ENCODE data around the gene CACNA2D1.

The CACNA2D1 gene

DNA sequence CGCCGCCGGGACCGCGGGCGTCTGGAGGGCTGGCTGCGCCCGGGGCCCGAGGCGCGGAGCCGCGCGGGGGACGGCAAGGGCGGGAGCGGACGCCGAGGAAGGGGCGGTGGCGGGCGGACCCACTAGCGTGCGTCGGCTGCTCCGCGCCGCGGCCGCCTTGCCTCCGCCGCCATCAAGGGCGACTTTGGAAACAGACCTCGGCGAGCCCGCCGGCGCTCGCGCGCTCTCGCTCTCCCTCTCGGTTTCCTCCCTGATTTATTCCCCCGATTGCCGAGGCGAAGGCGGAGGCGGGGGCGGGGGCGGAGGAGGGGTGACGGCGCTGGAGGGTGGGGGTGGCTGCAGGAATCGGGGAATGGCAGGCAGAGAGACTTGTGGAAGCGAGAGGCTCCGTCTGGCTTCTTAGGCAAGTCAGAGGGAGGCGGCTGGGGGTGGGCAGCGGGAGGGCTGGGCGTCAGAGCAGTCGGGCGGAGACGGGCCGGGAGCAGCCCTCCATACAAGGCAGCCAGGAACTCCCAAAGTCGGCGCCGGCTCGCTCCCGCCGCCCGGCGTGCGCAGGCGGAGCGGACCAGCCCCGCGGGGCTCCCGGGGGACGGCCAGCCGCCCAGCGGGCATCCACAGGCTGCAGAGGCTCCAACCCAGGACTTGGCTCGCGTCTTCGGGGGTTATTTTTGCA is at the start of gene CACNA2D1:
TSS of gene CACNA2D1 (minus strand) at position 231 of the 673 bp plus-strand sequence.
- no peak for FAIRE-seq
- peak; percentile 8 for DNase-seq (ENCODE audit: insufficient read length, low spot score)

DNA sequence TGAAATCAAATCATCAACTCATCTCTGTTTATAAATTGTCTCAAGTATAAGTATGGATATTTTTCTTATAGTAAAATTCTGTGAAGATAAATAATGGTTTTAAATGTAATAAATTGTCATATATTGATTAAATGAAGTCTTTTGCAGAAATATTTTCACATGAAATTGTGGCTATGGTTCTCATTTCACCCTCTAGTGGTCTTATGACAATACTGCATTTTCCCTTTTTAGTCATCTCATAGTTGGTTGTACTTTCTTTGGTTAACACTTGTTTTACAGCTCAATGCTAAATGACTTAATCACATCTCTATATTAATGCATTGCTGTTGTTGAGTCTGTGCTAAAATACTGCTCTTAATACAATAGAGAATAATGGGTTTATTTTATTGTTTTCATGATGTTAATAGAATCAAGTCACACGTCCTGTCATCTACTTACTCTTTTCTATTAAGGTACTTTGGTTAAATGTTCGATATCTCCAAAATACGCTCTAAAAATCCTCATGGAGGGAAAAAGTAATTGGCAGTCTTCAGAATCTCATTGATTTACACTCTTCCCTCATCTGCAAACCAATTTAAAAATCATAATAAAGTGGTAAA is 38.0 kb upstream of the CACNA2D1 start:
- FAIRE-seq (peak; percentile 87), DNase-seq (ENCODE audit: insufficient read length, low spot score) (no peak)

DNA sequence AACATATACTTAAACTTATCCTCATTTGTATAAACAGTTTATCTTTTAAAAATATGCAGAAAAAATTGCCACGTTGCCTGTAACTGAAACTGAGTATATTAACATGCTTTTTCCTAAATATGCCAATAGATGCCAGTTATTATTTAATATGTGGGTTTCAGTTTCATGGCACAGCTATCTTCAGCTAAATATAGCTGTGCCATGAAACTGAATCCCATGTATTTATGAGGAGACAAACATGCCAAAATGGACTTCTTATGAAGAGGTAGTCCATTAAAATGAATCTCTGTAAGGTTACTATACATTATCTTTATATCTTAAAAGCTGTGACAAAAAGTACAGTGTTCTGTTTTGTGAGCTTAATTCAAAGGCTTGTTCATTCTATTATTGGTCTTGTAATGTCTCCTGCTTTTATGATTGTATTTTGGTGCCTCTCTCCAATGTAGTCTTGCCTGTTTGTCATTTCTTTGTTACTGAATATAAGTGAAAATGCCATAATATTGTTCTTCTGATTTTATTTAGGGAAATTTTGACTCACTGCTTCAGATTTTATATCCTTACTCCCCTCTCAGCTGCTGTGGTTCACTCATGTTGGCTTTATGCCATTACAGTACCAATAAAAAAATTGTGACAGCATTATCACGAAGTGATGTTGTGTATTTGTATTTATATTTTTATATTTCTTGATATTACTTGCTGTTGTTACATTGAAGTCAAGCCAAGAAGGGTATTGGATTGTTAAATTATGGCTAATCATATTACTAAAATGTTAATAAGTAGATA is 34.3 kb upstream of the CACNA2D1 start:
- no peak for FAIRE-seq
- no peak for DNase-seq (ENCODE audit: insufficient read length, low spot score)

DNA sequence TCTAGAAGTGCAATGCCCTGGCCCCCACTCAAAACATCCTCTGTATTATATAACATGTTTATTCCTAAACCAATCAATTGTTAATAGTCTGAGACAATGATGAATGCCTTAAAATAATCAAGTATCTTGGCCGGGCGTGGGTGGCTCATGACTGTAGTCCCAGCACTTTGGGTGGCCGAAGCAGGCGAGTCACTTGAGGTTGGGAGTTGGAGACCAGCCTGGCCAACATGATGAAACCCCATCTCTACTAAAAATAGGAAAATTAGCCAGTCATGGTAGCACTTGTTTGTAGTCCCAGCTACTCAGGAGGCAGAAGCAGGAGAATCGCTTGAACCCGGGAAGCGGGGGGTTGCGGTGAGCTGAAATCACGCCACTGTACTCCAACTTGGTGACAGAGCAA is 29.4 kb upstream of the CACNA2D1 start:
- FAIRE-seq (no peak), DNase-seq (ENCODE audit: insufficient read length, low spot score) (no peak)

DNA sequence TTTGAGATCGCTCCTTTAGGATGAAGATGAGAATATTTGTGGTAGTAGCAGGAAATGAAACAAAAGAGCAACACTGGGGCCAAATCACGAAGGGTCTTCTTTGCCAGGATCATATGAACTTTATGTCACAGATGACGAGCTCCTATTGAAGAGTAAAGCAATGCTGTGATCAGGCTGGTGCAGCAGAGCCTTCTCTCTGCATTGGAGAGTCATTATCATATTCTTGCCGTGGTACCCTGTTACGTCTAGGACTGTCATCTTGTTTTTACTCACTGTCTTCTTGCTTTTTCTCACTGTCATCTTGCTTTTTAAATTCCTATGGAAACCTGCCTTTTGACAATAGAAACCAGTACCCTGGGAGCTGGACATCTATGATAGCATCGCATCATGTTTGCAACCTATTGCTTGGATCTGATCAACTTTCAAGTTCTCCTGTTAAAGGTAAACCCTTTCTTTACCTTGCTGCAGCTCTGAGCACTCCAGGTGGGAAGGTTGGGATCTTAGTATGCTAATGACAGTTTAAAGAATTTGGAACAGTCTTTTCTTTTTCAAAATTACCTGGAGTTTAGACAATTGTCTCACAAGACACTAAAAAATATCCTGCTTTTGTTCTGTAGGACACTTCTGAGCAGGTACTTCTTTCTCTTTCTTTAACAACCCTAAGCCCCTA is 27.9 kb upstream of the CACNA2D1 start:
- no peak for DNase-seq (ENCODE audit: insufficient read length, low spot score)
- no peak for FAIRE-seq

DNA sequence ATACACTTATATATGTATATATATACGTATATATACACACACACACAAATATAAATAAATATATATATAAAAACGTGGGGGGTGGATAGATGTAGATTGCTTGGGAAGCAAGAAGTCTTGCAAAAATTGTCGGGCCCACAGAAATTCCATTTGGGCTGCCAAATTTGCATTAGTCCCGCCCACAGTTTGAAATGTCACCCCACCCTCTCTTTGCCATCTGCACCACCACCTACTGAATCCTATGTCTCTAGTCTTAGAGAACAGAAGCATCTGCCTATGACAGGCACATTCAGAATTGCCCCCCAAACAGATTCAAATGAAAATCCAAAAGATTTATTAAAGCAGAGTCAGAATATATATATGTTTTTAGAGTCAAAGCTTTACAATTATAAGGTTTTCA is 25.6 kb upstream of the CACNA2D1 start:
- DNase-seq (ENCODE audit: insufficient read length, low spot score) = no peak
- FAIRE-seq = no peak

DNA sequence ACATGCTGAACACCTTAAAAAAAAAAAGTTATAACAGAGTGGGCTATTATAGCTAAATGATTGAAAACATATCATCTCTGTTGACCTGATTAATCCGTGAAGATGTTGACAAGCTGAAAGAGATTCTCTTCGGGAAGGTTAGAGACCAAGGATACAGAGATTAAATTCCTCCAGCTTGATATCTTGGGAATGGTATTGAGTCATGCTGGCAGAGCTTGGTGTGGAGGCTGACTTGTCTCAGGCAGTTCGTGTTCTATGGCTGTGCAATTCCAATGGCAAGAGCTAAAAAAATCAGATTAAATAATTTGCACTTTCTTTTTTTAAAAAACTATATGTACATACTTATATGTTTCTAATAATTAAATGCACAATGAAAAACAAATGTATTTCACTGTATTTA is 24.9 kb upstream of the CACNA2D1 start:
- DNase-seq (ENCODE audit: insufficient read length, low spot score) (no peak), FAIRE-seq (no peak)

DNA sequence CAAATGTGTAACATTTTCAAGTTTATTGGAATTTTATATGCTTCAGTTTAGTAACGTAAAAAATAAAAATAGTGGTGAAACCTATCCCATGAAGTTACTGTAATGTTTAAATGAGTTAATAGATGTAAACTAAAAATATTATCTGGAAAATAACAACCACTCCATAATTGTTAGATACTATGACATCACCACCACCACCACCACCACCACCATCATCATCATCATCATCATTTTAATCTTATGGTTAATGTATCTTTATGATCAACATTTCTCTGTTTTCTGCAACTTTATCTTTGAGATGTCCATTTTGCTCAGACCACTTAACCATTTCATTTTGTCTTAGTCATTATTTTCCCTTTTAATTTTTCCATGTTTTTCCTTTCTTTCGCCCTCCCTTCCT is 23.4 kb upstream of the CACNA2D1 start:
- FAIRE-seq (no peak), DNase-seq (ENCODE audit: insufficient read length, low spot score) (no peak)

DNA sequence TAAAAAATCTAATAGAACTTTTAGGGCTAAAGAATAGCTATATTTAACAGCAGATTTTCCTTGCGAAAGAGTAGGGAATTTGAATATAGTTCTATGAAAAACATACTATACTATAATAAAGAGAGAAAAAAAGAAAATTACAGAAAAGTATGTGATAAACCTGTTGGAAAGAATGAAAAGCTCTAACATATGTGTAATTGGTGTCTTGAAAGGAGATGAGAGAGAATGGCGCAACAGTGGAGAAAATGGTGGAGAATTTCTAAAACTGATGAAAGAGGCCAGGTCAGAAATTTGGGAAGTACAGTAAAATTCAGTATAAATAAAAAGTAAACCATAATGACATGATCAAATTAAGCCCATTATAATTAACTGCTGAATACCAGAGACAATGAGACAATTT is 20.8 kb upstream of the CACNA2D1 start:
- no peak for DNase-seq (ENCODE audit: insufficient read length, low spot score)
- no peak for FAIRE-seq

DNA sequence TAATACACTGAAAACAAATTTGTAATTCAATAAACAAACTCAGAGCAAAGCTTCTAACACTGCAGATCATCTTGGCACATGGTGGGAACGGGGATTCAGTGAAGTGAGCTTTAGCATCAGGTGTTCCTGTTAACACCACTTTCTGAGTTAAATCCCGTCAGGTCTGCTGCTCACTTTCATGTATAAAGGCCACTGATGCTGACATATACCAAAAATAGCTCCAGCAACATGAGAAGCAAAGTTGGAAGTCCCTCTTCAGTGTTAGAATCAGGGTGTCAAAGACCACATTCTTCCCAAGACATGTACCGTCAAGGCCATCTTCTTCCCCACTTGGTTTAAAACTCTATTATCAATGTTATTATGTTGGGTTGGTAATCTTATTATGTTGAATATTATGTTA is 11.7 kb upstream of the CACNA2D1 start:
- FAIRE-seq = no peak
- no peak for DNase-seq (ENCODE audit: insufficient read length, low spot score)

DNA sequence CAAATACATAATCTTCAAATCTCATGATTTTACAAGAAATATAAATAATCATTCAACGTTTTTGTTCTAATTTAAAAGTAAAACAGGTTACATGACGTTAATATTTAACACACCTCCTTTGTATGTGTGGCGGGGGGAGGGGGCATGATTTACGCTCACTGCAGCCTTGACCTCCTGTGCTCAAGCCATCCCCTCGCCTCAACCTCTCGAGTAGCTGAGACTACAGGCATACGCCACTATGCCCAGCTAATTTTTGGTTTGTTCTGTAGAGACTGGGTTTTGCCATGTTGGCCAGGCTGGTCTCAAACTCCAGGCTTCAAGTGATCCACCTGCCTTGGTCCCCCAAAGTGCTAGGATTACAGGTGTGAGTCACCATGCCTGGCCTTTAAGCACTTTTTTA is 7.2 kb upstream of the CACNA2D1 start:
- no peak for FAIRE-seq
- no peak for DNase-seq (ENCODE audit: insufficient read length, low spot score)

DNA sequence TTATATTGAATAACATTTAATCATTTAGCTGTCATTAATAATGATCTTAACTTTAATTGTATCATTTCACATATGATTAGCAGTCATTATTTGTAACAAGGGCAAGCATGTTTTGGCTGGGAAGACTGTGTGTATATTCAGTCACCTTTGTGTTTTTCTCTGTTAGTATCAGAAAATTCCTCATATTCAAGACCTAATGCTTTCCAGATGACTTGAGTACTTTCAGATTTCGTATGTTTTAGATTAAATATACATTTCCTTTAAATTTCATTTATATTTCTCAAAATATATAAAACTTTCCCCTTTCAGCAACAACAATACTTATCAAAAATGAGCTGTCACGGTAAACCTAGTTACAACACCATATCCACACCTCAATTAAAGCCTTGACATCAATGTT is 6.3 kb upstream of the CACNA2D1 start:
- FAIRE-seq = no peak
- no peak for DNase-seq (ENCODE audit: insufficient read length, low spot score)

DNA sequence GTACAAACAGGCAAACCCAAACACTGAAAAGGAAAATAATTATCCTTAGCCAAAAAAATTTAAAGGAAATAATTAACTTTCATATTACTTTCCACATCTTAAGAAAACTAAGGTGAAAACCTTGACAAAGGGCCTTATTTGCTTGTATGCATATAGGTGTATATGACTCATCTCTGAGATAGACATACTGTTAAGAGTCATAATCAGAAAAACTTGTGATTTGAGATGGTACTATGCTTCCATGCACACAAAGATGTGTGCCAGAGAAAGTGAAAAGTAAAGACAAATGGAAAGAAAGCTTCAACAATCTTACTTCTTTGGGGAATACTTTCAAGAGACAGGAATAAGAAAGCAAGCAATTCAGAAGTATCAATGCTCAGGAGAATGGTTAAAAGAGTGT is 3.3 kb upstream of the CACNA2D1 start:
- DNase-seq (ENCODE audit: insufficient read length, low spot score) = no peak
- FAIRE-seq = no peak

DNA sequence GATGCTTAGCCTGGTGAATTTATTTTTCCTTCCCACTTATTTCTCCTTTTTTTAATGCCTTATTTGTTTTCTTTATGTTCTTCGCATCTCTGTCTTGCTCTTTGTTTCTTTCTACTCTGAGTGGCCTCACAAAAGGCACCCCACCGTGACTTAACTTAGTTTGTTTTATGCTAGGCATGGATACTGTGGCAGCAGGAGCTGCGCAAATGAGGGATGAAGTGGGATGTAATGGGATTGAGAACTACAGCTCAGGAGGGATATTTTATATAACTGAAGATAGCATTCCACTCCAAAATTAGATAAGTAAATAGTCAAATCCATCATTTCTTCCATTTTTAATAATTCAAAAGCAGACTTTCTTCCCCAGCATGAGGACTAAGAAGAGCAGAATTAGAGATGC is 1.7 kb upstream of the CACNA2D1 start:
- no peak for FAIRE-seq

DNA sequence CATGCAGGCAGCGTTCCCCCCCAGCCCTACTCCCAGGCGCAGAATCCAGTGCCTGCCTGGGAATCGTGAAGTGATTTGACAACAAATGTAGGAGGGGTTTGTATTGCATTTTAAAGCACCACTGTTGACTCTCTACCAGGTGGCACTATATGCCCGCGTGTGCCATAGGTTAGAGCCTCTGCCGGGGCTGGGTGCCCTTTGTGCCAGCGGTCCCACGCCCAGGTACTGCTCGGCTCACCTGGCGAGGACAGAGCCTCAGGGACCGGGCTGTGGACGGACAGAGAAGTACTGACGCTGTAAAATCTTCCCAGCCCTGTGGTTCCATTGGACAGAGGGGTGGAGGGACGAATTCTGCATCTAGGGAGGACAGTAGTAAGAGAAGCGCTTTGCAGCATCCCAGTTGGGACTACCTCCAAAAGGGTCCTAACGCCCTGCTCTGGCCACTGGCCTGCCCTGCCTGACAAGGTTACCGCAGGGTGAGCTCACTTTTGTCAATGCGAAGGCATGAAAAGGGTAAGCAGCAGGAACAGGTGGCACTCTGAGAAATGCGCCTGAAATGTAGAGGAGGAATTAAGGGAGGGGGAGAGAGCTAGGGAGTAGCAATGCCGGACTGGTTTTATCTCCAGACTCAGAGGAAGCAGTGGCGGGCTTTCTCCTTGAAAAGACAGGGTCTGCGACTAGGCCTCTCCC is 788 bp upstream of the CACNA2D1 start:
- DNase-seq (ENCODE audit: insufficient read length, low spot score) (no peak), FAIRE-seq (no peak)

More for the DNA sequence above, 1.7 kb upstream of the CACNA2D1 start:
- DNase-seq (ENCODE audit: insufficient read length, low spot score) = no peak

DNA sequence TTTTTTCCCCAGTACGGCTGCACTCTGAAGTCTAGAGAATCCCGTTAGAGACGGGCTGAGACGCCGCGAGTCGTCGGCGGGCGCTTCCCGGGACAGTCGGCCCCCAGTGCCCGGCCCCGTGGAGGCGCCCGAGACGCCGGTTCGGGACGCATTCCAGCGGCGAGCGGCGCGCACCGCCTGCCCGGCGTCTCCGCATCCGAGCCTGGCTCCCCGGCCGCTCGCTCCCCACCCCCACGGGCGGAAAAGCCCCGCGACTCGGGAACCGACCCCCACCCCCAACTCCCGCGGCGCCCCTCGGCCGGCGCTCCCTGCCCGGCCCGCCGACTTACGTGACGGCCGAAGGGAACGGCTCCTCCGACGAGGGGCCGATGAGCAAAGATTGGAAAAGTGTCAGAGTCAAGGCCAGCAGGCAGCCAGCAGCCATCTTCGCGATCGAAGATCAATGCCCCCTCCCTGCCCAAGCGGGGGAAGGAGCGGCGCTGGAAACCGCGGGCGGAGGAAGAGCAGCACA is 486 bp downstream of the CACNA2D1 start:
- no peak for FAIRE-seq

DNA sequence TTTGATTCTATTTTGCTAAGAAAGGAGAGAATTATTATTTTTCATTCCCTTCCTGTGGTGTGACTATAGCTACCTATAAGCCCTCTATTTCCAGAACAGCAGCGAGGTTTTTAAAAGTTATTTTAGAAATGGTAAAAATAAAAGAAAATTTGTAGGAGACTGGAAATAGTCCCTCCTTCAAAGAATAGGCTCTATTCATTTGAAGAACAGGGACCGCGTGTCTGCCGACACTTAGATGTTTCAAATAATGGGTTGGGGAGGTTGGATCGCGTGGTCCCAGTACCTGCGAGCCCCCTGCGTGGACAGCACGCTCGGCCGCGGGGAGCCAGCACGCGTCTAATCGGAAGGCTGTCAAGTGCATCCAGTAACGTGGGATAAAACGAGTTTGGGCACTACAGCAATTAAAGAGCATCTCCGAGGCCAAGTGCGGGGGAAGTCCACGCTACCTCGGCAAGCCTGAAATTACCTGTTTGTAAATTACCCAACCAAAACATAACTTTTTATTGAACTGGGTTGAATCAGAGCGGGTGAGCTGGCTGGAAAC is 1.0 kb downstream of the CACNA2D1 start:
- DNase-seq (ENCODE audit: insufficient read length, low spot score) (no peak), FAIRE-seq (no peak)

More for the DNA sequence above, 486 bp downstream of the CACNA2D1 start:
- no peak for DNase-seq (ENCODE audit: insufficient read length, low spot score)

DNA sequence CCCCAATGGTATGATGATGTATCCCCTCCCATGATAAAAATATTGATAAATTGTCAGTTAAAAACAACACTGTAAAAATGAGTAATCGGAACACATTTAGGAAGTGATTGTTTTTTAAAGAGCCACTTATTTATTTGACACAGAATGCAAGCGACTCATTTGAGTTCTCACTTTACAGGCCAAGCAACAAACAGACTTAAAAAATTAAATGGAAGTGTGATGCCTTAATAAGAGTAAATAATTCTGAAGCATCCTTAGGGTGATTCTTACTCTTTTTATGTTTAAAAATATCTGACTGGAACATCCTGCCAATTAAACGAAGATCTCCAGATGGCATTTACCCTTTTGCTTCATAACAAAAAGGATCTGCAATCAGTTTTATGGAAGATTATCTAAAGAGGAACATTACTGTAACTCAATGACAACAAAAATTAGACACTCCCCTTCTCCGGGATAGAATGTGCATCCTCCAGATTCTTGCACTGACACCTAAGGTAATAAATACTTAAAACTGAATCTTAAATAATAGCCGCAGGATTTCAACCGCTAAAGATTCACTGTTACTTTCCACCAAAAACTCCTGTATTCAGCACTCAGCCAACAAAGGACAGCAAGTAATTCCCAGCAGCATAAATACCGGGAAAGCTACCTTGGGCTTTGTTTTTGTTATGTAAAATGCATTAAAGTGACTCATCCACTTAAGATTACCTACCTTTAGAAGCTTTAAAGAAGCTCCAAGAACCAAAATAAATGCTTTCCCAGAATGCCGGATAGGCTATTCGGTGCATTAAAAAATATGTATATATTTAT is 1.7 kb downstream of the CACNA2D1 start:
- FAIRE-seq = no peak
- DNase-seq (ENCODE audit: insufficient read length, low spot score) = no peak

DNA sequence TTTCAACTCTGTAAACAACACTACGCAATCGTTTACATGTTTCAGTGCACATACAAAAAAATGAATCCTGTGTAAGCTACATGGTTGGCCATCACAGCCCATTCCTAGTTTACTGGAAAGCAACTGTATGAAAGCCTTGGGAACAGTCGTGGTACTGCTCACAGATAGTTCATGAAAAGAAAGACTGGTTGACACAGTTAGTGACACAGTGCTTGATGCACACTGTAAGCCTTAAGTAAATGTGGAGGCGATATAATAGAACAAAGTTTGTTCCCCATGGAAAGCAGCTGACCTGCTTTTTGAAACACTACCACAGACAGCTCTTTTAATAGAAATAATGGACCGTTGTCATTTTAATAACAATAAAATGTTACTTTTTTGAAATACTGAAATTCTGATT is 5.1 kb downstream of the CACNA2D1 start:
- no peak for FAIRE-seq
- no peak for DNase-seq (ENCODE audit: insufficient read length, low spot score)

DNA sequence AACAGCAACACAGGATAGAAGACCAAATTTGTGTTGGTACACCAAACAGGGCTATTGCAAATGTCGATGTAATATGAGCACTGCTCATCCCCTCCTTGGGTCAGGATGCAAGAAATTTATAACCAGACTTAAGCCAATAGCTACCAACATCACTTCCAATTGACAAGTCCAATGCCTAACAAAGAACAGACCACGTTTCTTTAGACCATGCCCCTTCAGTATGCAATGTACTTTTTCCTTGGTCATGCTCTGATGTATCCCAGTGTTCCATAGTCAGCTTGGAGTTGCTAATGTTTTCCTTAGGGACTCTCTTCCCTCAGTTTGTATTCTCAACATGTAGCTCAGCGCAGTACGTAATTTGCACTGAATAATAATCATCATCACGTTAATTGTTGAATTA is 7.8 kb downstream of the CACNA2D1 start:
- DNase-seq (ENCODE audit: insufficient read length, low spot score) = no peak
- no peak for FAIRE-seq

Measured in GM19239 (cell line).